Stimulated activated CD8-positive, alpha-beta memory T cell treated with anti-CD3 and anti-CD28 coated beads, Interleukin-7, amount 100 ng/mL, for 4 hours (primary cell): Measurements from ENCODE around the gene MIB2.

Source experiments
- DNase-seq, 2 donors: peaks; one replicate each; pipeline ENCODE4 v3.0.0-alpha.2; 2020; ENCODE audit warnings: low read depth in 2 of 2

The MIB2 gene

GRCh38 chr1:1598051-1598719 is 17.1 kb upstream of the MIB2 start:
- DNase-seq: no peak

- no peak for DNase-seq
These were observed 16.6 kb upstream of the MIB2 start for GRCh38 chr1:1598720-1599029.

- no peak for DNase-seq
These were observed 16.0 kb upstream of the MIB2 start for GRCh38 chr1:1599030-1599934.

GRCh38 chr1:1599935-1600860 is 15.1 kb upstream of the MIB2 start, which contains the start of gene FNDC10:
Gene FNDC10 (minus strand): TSS chr1:1600135. CDS start chr1:1600015, 120 bp downstream.
- no peak for DNase-seq

DNA sequence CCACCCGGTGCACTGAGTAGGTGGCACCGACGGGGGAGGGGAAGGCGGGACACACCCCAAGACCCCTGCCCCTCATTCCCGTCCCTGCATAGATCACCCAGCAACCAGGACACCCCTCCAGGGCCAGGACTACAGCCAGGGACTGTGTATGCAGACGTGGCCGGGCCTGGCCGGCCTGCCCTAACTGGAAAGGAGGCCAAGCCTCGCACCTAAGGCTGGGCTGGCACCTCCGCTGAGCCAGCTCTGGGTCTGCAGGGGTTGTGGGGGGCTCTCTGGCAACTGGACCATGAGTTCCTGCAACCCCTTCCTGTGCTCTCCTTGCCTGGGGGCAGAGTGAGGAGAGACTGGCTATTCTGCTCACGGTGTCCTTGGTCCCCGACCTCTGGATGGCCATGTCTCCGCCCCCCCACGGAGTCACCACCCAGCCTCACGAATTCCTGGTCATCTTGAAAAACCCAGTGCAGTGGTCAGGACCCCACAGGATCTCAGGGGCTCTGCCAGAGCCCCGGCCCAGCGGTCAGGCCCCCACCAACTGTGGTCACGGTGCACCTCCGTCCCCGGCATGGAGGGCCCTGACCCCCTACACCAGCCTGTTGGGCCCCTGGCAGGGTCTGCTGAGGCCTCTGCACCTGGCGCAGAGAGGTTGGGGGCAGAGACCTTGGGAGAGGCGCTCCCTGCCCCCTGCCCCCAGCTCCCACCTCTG is 14.3 kb upstream of the MIB2 start:
- no peak for DNase-seq

- DNase-seq: no peak
These were observed 13.6 kb upstream of the MIB2 start for GRCh38 chr1:1601564-1602303.

DNA sequence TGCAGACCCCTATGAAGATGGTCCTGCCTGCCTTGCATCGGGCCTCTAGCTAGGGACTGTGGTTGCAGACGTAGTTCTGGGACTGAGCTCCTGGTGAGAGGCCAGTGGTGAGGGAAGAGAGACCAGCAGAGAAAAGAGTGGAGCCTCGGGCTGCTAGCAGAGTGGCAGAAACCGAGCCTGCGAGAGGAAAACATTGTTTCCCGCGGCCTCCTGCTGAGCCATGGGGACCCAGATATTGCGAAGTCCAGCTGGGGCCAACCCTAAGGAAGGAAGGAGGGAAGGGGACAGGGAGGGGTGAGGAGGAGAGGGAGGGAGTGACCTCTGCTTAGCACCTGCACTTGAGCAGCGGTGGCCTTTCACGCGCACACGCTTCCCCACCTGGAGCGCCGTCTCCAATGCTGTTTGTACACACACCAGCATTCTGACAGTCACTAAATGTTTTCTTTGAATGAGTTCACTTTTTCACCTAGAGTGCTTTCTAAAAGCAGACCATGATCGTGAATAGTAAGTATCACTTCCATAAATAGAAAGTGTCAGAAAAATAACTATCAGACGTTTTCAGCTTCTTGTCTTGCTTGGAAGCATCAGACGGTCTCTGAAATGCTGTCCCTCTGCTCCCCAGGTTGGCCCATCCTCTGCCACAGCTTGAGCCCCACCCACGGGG is 12.9 kb upstream of the MIB2 start:
- no peak for DNase-seq

DNA sequence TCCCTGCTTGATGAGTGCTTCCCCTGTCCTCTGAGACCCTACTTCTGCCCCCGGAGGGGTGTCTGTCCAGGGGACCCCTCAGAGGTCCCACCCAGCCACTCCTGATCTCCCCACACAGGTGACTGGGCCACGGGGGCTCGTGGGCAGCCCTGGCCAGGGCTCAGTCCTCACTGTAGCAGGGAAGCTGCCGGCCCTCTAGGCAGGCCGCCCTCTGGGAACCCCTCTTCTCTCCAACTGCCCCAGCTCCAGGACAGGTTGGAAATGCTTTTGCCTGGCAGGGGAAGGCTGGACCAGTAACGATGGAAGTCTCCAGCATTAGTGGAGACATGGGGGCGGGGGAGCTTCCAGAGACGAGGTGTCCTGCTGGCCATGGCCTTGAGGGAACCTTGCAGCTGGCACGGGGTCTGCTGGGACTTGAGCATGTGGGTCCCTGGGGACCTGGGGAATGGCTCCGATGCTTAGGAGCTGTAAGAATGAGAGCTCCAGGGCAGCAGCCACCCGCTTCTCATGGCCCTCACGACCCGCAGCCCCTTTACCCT is 12.3 kb upstream of the MIB2 start:
- DNase-seq: no peak

- no peak for DNase-seq
These were observed 11.5 kb upstream of the MIB2 start for GRCh38 chr1:1603671-1604373.

- no peak for DNase-seq
These were observed 10.8 kb upstream of the MIB2 start for GRCh38 chr1:1604374-1605033.

DNA sequence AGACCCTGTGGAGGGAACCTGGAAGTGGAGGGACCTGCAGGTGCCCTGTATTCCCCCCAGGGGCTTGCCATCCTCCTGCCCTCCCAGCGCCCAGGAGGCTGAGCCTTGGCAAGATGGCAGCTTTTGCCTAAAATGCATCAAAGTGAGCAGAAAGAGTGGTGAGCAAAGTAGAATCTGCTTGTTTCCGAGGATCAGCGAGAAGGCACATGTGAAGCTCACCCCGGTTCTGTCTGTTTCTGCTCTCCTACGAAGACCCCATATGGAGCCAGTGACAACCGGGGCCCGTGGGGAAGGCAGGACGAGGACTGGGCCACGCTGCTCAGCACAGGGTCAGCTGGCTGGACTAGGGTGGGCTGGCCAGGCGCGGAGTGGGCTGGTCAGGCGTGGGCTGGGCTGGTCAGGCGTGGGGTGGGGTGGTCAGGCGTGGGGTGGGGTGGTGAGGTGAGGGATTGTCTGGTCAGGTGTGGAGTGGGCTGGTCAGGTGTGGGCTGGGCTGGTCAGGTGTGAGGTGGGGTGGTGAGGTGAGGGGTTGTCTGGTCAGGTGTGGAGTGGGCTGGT is 10.2 kb upstream of the MIB2 start:
- DNase-seq: no peak

- no peak for DNase-seq
These were observed 9.6 kb upstream of the MIB2 start for GRCh38 chr1:1605724-1606123.

- DNase-seq: no peak
These were observed 9.1 kb upstream of the MIB2 start for GRCh38 chr1:1606232-1606631.

DNA sequence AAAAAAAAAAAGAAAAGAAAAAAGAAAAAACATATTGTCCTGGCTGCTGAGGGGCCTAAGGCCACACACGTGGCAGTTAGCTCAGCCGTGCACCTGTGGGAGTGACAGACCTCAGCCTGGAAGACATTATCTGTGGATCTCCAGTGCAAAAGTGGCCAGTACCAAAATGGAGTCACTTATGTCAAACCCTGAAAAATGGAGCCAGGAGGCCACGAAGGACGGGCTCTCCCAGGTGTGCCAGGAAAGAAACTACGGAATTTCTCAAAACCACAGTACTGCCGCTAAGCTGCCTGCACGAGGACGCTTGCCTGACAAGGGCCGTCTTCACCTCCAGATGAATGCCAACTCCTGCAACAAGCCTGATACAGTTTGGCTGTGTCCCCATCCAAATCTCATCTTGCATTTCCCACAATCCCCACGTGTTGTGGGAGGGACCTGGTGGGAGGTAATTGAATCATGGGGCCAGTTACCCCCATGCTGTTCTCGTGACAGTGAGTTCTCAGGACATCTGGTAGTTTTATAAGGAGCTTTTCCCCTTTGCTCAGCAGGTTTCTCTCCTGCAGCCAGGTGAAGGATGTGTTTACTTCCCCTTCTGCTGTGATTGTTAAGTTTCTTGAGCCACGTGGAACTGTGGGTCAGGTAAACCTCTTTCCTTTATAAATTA is 5.3 kb upstream of the MIB2 start:
- no peak for DNase-seq

DNA sequence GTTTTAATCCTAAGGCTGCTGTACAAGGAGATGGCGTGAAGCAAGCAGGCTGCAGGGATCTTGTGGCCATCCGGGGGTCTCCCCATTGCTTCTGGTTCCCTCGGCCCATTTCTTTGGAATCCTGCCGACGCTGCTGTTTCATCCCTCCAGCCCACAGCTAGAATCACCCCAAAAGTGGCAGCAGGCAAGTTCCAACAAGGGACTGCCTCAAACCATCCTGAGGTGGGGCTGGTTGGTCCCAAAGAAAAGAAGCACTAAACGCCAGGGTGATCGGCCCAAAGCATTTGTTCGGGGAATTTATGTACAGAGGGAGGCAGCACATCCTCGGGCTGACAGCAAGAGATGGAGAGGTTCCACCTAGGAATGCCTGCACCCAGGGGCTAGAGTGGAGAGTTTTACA is 4.5 kb upstream of the MIB2 start:
- DNase-seq: no peak

DNA sequence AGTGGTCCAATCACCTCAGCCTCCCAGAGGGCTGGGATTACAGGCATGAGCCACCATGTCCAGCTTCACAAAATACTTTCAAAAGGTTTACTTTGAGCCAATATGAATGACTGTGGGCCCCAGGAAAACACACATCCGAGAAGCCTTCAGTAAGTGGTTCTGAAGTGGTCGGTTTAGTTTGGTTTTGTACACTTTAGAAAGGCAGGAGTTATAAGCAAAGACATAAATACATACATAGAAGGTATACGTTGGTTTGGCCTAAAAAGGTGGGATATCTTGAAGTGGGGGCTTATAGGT is 3.2 kb upstream of the MIB2 start:
- no peak for DNase-seq

DNA sequence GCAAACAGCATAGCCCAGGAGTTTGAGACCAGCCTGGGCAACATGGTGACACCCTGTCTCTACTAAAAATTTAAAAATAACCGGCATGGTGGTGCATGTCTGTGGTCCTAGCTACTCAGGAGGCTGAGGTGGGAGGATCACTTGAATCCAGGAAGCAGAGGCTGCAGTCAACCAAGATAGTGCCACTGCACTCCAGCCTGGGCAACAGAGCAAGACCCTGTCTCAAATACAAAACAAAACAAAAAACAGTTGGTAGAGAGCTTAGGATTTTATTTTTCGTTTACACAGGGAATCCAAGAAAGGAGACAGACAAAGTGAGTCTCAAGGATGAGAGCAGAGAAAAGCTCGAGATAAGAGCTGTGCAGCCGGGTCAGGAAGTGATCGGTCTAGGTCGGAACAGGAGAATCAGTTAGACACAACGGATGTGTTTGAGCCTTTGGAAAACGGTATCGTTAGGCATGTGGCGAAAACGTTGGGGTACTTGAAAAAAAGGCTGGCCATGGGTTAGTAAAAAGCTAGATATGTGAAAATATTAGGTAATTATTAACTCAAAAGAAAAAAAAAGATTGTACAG is 1.7 kb upstream of the MIB2 start:
- DNase-seq: no peak
